Non-pigmented ciliary epithelial cell (primary cell): ENCODE results near the gene ANAPC16.
A peak's percentile ranks its signal among the peaks of the same experiment; 100 is the strongest.
"Not testable (repeated sequence)": the region's sequence is repeated elsewhere in the genome, so short reads cannot be mapped to it uniquely, and the experiment has no call there.

Experiments
- DNase-seq: peaks from one replicate; pipeline ENCODE4 v3.0.0-alpha.2; 2010; ENCODE audit warnings: low read depth

ANAPC16 gene

GRCh38 chr10:72263613-72264241 lies 47.9 kb downstream of the ANAPC16 start:
- no peak for DNase-seq

- no peak for DNase-seq
These were observed 48.7 kb downstream of the ANAPC16 start for GRCh38 chr10:72264536-72264935.

GRCh38 chr10:72265508-72265907 lies 49.7 kb downstream of the ANAPC16 start:
- DNase-seq = no peak

GRCh38 chr10:72265990-72266865 lies 50.4 kb downstream of the ANAPC16 start:
- DNase-seq = no peak

- DNase-seq = no peak
These were observed 51.6 kb downstream of the ANAPC16 start for GRCh38 chr10:72267381-72267780.

- DNase-seq = no peak
These were observed 52.1 kb downstream of the ANAPC16 start for GRCh38 chr10:72267819-72268399.

- not testable (repeated sequence) for DNase-seq
These were observed 52.8 kb downstream of the ANAPC16 start for GRCh38 chr10:72268475-72269200.

GRCh38 chr10:72270607-72271281 lies 54.9 kb downstream of the ANAPC16 start:
- DNase-seq = no peak

GRCh38 chr10:72272689-72273409 lies 57.0 kb downstream of the ANAPC16 start:
- peak; percentile 73 for DNase-seq

- peak; percentile 94 for DNase-seq
These were observed 57.8 kb downstream of the ANAPC16 start, which contains the start of gene DDIT4 for GRCh38 chr10:72273410-72274212. Gene DDIT4, plus strand, starts transcription at chr10:72273924. Its CDS starts 293 bp downstream, at chr10:72274217.

GRCh38 chr10:72274213-72274729 lies 58.5 kb downstream of the ANAPC16 start:
- DNase-seq = no peak

GRCh38 chr10:72274730-72275350 lies 59.0 kb downstream of the ANAPC16 start:
- no peak for DNase-seq

GRCh38 chr10:72275351-72276012 lies 59.7 kb downstream of the ANAPC16 start:
- DNase-seq = no peak

- DNase-seq = no peak
These were observed 60.2 kb downstream of the ANAPC16 start for GRCh38 chr10:72276013-72276387.

- no peak for DNase-seq
These were observed 60.9 kb downstream of the ANAPC16 start for GRCh38 chr10:72276421-72277339.

GRCh38 chr10:72277340-72277995 lies 61.7 kb downstream of the ANAPC16 start:
- no peak for DNase-seq

- no peak for DNase-seq
These were observed 62.3 kb downstream of the ANAPC16 start for GRCh38 chr10:72277996-72278667.
